ENCODE measurements around the gene APBB2. TPM values are rescaled to one million over a fixed set of nuclear protein-coding genes. Genes with fewer than 3 reads are reported as not detected.

The APBB2 gene
- total and polyA plus RNA-seq, 2 of the 4 experiments (the other 2 are of a cell fraction) = 47.9 to 75.5 TPM

- Histone ChIP-seq H2BK20ac (ENCODE audit: low read depth, low read length) (peak overlapping the region; percentile 42; the same call in 1 of the 2 replicates), H3K14ac (replicated peaks; ENCODE audit: low read depth, low read length) (peak overlapping the region; percentile 0; the same call in 1 of the 2 replicates), H2AK9ac (replicated peaks; ENCODE audit: low read depth, low read length, poor library complexity) (no peak overlapping the region), H3K56ac (ENCODE audit: extremely low read depth, insufficient read depth, low read length) (no peak overlapping the region), H3K36me3 (ENCODE audit: control insufficient read depth, insufficient read depth, low read length) (no peaks in the 10 kb centered on the region), H3K4me2 (ENCODE audit: low read depth, low read length) (no peak overlapping the region), H2BK120ac (ENCODE audit: low read depth, low read length) (peak overlapping the region; percentile 12), H3K4me3 (ENCODE audit: insufficient read depth, low read depth, low read length) (no peak overlapping the region), H3K9ac (ENCODE audit: low read depth, low read length) (no peak overlapping the region), H2BK5ac (ENCODE audit: low read depth, low read length, poor library complexity, severe bottlenecking) (peak overlapping the region; percentile 97), H3K4ac (ENCODE audit: low read depth, low read length) (peak overlapping the region; percentile 1; the same call in 1 of the 2 replicates), H2AFZ (replicated peaks; ENCODE audit: low read length, poor library complexity) (no peak overlapping the region), H3K23ac (ENCODE audit: low read depth, low read length) (peak overlapping the region; percentile 1; the same call in 1 of the 2 replicates), H4K91ac (ENCODE audit: insufficient read depth, low read depth, low read length) (peak overlapping the region; percentile 23; the same call in 1 of the 2 replicates), H4K5ac (ENCODE audit: low read depth, low read length) (peak overlapping the region; percentile 52; the same call in 1 of the 2 replicates), H2AK5ac (ENCODE audit: low read depth, low read length) (peak overlapping the region; percentile 27; the same call in 1 of the 2 replicates), H2BK15ac (ENCODE audit: low read depth, low read length) (peak overlapping the region; percentile 82; the same call in 2 of the 3 replicates), H3K27me3 (ENCODE audit: control insufficient read depth, insufficient read depth, low read length) (no peaks in the 10 kb centered on the region), H4K8ac (ENCODE audit: low read depth in 2 of 2, low read length in 2 of 2) (peak overlapping the region; percentile 62 to 73; a peak in 2 of 4 replicates), H3K9me1 (ENCODE audit: insufficient read depth, low read length) (peaks cover 17% of the 10 kb centered on the region), H3K4me1 (ENCODE audit: control insufficient read depth, insufficient read depth, low read length) (peaks cover 36% of the 10 kb centered on the region), H4K20me1 (ENCODE audit: insufficient read depth, low read length) (no peaks in the 10 kb centered on the region), H3K27ac (ENCODE audit: insufficient read depth, low read length) (peak overlapping the region; percentile 55; the same call in 1 of the 2 replicates), H3K79me1 (ENCODE audit: low read depth in 1 of 2, low read length in 2 of 2) (peaks cover 35 to 60% of the 10 kb centered on the region in 2 experiments), H3K9me3 (ENCODE audit: control insufficient read depth, insufficient read depth, low read length) (no peaks in the 10 kb centered on the region), H3K18ac (ENCODE audit: low read depth, low read length) (peak overlapping the region; percentile 62; the same call in 1 of the 2 replicates)
- no TSS peak for BruUV-seq (replicated peaks)
- in situ Hi-C loops (cut with MboI; ENCODE audit: low sequenced_read_pairs) = no loop called here
- DNase-seq (peak; percentile 45), ATAC-seq (ENCODE audit: low read depth) (no peak)
- dilution Hi-C loops (cut with HindIII; ENCODE audit: low sequenced_read_pairs, unreplicated experiment) = no loop called here
- intact Hi-C loops (cut with micrococcal nuclease) = loop anchor here (10.0 kb wide), 1 partner anchor 221 kb away; no protein-coding TSS in a partner anchor
- POLR2A ChIA-PET (ENCODE audit: unreplicated experiment) = no interaction called here
- WGBS, 2 experiments (ENCODE audit: extremely low coverage in 2 of 2, insufficient read length in 1 of 2) = no CpG with 5 or more reads among the region's 3 CpGs
- CTCF ChIA-PET = no interaction called here
- TF ChIP-seq CEBPB (IDR thresholded peaks at IDR 0.05; ENCODE audit: low read depth, low read length) (no peak), FOS (IDR thresholded peaks at IDR 0.05; ENCODE audit: low read depth, low read length) (peak; percentile 7; the same call in 1 of the 2 replicates)
Observed at GRCh38 chr4:41145571-41146078, 68.7 kb downstream of the APBB2 start.

Data from IMR-90 (cell line).